ENCODE measurements around the gene KNL1.

DNA sequence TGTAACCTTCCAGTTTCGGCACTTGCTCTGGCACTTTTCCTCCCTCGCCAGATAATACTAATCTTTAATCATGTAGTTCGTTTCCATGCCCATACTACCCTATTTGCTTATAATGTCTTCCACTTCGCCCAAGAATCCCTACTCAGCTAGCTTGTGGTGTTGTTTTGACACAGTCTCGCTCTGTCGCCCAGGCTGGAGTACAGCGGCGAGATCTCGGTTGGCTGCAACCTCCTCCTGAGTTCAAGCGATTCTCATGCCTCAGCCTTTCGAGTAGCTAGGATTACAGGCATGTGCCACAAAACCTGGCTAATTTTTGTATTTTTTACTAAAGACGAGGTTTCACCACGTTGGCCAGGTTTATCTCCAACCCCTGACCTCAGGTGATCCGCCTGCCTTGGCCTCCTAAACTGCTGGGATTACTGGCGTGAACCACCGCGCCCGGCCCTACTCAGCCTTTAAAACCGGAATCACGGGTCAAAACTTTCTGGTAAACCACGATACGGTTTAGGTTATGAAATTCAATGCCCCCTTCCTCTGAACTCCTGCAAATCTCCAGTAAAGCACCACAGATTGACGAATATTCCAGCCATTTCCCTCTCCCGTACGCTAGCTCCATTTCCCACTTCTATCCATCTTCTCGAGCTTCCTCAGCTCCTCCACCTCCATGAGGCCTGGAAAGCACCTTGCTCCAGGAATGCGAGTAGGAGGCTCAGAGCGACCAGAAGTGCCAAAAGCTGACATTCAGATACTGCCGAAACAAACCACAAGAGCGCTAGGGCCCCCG lies 100.0 kb downstream of the KNL1 start:
- no peak for TF ChIP-seq POLR2A (IDR thresholded peaks at IDR 0.05)
- TF ChIP-seq, protein P1, sequence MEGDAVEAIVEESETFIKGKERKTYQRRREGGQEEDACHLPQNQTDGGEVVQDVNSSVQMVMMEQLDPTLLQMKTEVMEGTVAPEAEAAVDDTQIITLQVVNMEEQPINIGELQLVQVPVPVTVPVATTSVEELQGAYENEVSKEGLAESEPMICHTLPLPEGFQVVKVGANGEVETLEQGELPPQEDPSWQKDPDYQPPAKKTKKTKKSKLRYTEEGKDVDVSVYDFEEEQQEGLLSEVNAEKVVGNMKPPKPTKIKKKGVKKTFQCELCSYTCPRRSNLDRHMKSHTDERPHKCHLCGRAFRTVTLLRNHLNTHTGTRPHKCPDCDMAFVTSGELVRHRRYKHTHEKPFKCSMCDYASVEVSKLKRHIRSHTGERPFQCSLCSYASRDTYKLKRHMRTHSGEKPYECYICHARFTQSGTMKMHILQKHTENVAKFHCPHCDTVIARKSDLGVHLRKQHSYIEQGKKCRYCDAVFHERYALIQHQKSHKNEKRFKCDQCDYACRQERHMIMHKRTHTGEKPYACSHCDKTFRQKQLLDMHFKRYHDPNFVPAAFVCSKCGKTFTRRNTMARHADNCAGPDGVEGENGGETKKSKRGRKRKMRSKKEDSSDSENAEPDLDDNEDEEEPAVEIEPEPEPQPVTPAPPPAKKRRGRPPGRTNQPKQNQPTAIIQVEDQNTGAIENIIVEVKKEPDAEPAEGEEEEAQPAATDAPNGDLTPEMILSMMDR (IDR thresholded peaks at IDR 0.05 in 4 of 5, conservative IDR thresholded peaks at IDR 0.05 in 1 of 5), result no peak

Measured in gastrocnemius medialis (tissue), 4 donors.